ENCODE results near the gene CDCA4. TPM values are rescaled to one million over a fixed set of nuclear protein-coding genes. Genes with fewer than 3 reads are reported as not detected.

Gene CDCA4
- total and polyA plus RNA-seq, 2 experiments from 2014 or later: 13.6 to 17.1 TPM

DNA sequence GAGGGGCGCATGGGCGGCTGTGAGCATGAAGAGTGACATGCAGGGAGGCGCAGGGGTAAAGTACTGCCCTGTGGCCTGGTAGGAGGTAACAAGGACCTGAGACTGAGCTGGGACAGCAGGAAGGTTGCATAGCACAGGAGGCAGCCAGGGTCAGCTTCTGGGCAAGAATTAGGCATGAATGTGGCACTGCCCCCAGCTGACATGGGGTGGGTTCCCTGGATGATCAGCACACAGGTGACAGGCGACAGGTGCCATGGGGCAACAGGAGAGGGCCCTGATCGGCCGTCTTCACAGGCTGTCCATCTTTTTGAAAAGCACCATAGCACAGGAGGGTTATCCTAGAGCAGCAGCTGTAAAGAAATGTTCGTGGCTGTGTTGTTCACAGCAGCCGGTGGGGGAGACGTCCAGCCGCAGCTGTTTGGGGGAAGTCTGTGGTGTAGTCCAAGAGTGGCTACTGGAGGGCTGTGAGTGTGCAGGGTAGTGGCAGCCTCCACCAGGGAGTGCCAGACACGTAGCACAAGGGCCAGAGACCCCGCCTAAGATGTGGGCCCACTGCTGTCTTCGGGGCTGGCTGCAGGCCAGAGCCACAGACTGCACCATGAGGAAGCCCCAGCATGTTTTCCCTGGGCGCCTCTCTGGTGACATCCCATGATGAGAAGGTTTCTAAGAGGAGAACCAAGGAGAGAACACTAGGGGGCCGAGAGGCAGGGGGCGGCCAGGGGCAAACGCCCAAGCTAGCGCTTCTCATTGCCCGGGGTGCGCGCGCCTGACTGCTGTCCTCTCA lies 26.9 kb downstream of the CDCA4 start:
- H2AFZ ChIP-seq: no peak overlapping the region
- H3K4me2 ChIP-seq: no peak overlapping the region
- no peaks in the 10 kb centered on the region for H3K27me3 ChIP-seq
- no peak overlapping the region for H3K4me3 ChIP-seq
- no peaks in the 10 kb centered on the region for H3K79me2 ChIP-seq
- TF ChIP-seq EZH2 (IDR thresholded peaks at IDR 0.05; ENCODE audit: borderline replicate concordance) (no peak), EZH2phosphoT487 (IDR thresholded peaks at IDR 0.05; ENCODE audit: low read depth, severe bottlenecking, unreplicated experiment) (no peak)
- TF ChIP-seq, protein P1, sequence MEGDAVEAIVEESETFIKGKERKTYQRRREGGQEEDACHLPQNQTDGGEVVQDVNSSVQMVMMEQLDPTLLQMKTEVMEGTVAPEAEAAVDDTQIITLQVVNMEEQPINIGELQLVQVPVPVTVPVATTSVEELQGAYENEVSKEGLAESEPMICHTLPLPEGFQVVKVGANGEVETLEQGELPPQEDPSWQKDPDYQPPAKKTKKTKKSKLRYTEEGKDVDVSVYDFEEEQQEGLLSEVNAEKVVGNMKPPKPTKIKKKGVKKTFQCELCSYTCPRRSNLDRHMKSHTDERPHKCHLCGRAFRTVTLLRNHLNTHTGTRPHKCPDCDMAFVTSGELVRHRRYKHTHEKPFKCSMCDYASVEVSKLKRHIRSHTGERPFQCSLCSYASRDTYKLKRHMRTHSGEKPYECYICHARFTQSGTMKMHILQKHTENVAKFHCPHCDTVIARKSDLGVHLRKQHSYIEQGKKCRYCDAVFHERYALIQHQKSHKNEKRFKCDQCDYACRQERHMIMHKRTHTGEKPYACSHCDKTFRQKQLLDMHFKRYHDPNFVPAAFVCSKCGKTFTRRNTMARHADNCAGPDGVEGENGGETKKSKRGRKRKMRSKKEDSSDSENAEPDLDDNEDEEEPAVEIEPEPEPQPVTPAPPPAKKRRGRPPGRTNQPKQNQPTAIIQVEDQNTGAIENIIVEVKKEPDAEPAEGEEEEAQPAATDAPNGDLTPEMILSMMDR (IDR thresholded peaks at IDR 0.05; ENCODE audit: poor library complexity): no peak
- H3K4me1 ChIP-seq (ENCODE audit: insufficient read depth): no peaks in the 10 kb centered on the region
- no peaks in the 10 kb centered on the region for H3K9me2 ChIP-seq (replicated peaks; ENCODE audit: insufficient read depth)
- H3K9me3 ChIP-seq (ENCODE audit: low read depth): no peaks in the 10 kb centered on the region
- no peak overlapping the region for H3K27ac ChIP-seq
- no peaks in the 10 kb centered on the region for H4K20me1 ChIP-seq (ENCODE audit: insufficient read depth, poor library complexity, severe bottlenecking)
- H3K36me3 ChIP-seq (replicated peaks; ENCODE audit: insufficient read depth, low read depth): no peaks in the 10 kb centered on the region
- WGBS (ENCODE audit: low lambda C conversion rate, missing lambda C conversion rate): 90% methylated on average over 22 of the region's 22 CpGs
- DNase-seq (ENCODE audit: low spot score): no peak

DNA sequence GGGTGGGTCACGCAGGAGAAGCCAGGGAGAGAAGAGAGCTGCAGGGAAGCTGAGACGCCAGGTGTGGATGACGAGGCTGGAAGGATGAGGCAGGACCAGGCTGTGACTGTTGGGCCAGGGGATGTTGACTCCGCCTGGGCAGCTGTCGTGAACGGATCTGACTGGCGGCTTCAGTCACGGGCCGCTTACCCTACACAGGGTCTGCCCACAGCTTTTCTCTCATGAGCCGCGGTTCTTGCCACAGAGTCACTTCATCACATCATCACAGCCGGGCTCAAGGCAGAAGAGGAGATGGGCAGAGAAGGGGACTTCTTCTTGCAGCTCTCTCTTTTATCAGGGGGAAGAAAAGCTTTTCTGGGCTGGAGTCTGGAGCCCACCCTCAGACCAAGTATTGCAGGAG lies 27.6 kb downstream of the CDCA4 start:
- no peak overlapping the region for H3K4me3 ChIP-seq
- H4K20me1 ChIP-seq (ENCODE audit: insufficient read depth, poor library complexity, severe bottlenecking): no peaks in the 10 kb centered on the region
- H3K9me2 ChIP-seq (replicated peaks; ENCODE audit: insufficient read depth): no peaks in the 10 kb centered on the region
- no peak for DNase-seq (ENCODE audit: low spot score)
- no peak overlapping the region for H3K4me2 ChIP-seq
- 93% methylated on average over 12 of the region's 12 CpGs for WGBS (ENCODE audit: low lambda C conversion rate, missing lambda C conversion rate)
- H3K27ac ChIP-seq: no peak overlapping the region
- no peaks in the 10 kb centered on the region for H3K4me1 ChIP-seq (ENCODE audit: insufficient read depth)
- no peaks in the 10 kb centered on the region for H3K27me3 ChIP-seq
- H3K79me2 ChIP-seq: no peaks in the 10 kb centered on the region
- TF ChIP-seq EZH2 (IDR thresholded peaks at IDR 0.05; ENCODE audit: borderline replicate concordance) (no peak), EZH2phosphoT487 (IDR thresholded peaks at IDR 0.05; ENCODE audit: low read depth, severe bottlenecking, unreplicated experiment) (no peak)
- TF ChIP-seq, protein P1 (IDR thresholded peaks at IDR 0.05; ENCODE audit: poor library complexity): no peak
- no peaks in the 10 kb centered on the region for H3K9me3 ChIP-seq (ENCODE audit: low read depth)
- H2AFZ ChIP-seq: no peak overlapping the region
- H3K36me3 ChIP-seq (replicated peaks; ENCODE audit: insufficient read depth, low read depth): no peaks in the 10 kb centered on the region

DNA sequence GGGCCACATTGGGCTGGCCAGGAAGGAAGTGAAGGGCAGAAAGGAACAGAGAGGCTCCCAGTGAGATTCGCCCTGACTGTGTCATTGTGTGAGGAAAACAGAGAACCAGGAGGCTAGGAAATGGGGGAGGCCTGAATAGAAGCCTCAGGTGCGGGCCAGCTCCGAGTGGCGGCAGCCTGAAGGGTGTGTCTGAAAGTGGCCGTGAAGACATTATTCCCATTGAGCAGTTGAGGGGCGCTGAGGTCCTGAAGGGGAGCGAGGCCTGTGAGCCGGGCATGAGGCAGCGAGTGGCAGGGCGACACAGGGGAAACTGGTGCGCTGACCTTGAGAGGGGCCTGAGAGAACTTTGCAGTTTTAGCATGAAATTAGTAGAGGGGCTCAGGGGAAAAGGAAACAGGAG lies 28.4 kb downstream of the CDCA4 start:
- WGBS (ENCODE audit: low lambda C conversion rate, missing lambda C conversion rate): 98% methylated on average over 11 of the region's 11 CpGs
- TF ChIP-seq EZH2 (IDR thresholded peaks at IDR 0.05; ENCODE audit: borderline replicate concordance): no peak
- TF ChIP-seq, protein P1 (IDR thresholded peaks at IDR 0.05; ENCODE audit: poor library complexity): no peak
- TF ChIP-seq EZH2phosphoT487 (IDR thresholded peaks at IDR 0.05; ENCODE audit: low read depth, severe bottlenecking, unreplicated experiment): no peak
- no peaks in the 10 kb centered on the region for H3K4me1 ChIP-seq (ENCODE audit: insufficient read depth)
- no peak overlapping the region for H3K4me2 ChIP-seq
- no peak overlapping the region for H2AFZ ChIP-seq
- H3K4me3 ChIP-seq: no peak overlapping the region
- no peaks in the 10 kb centered on the region for H3K27me3 ChIP-seq
- H4K20me1 ChIP-seq (ENCODE audit: insufficient read depth, poor library complexity, severe bottlenecking): no peaks in the 10 kb centered on the region
- no peaks in the 10 kb centered on the region for H3K36me3 ChIP-seq (replicated peaks; ENCODE audit: insufficient read depth, low read depth)
- H3K79me2 ChIP-seq: no peaks in the 10 kb centered on the region
- H3K9me2 ChIP-seq (replicated peaks; ENCODE audit: insufficient read depth): no peaks in the 10 kb centered on the region
- DNase-seq (ENCODE audit: low spot score): no peak
- no peak overlapping the region for H3K27ac ChIP-seq
- no peaks in the 10 kb centered on the region for H3K9me3 ChIP-seq (ENCODE audit: low read depth)

Measured in hepatocyte (in vitro differentiated cells).